GM10266 (cell line): Measurements from ENCODE around the gene PLB1.

Source experiments
- DNase-seq: peaks from one replicate; pipeline ENCODE4 v3.0.0; 2012; ENCODE audit errors: extremely low spot score
- TF ChIP-seq, protein P1 (sequence below): IDR thresholded peaks from 2 replicates; pipeline ENCODE4 v1.5.1; 2012; ENCODE audit warnings: mild to moderate bottlenecking, low read depth; ENCODE audit not compliant: control insufficient read depth, insufficient read depth; ENCODE audit errors: missing control alignments

The PLB1 gene

DNA sequence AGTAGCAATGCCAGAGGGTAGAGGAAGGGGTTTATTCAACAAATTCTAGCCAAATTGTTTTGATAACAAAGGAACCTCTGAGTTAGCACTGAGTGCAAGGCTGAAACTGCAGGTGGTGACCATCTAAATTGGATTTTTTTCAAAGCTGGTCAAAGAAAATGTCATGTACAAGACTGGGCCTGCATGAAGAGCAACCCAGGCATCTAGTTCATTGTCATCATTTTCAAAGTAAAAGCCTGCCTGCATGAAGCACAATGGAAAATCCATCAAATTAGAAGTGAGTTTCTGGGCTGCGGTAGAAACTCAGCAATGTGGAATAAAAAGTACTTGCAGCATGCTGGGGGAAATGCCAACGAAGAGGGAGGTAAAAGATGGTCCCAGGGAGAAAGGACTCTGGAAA, 175.0 kb downstream of the PLB1 start:
- TF ChIP-seq, protein P1, sequence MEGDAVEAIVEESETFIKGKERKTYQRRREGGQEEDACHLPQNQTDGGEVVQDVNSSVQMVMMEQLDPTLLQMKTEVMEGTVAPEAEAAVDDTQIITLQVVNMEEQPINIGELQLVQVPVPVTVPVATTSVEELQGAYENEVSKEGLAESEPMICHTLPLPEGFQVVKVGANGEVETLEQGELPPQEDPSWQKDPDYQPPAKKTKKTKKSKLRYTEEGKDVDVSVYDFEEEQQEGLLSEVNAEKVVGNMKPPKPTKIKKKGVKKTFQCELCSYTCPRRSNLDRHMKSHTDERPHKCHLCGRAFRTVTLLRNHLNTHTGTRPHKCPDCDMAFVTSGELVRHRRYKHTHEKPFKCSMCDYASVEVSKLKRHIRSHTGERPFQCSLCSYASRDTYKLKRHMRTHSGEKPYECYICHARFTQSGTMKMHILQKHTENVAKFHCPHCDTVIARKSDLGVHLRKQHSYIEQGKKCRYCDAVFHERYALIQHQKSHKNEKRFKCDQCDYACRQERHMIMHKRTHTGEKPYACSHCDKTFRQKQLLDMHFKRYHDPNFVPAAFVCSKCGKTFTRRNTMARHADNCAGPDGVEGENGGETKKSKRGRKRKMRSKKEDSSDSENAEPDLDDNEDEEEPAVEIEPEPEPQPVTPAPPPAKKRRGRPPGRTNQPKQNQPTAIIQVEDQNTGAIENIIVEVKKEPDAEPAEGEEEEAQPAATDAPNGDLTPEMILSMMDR = no peak
- no peak for DNase-seq

- no peak for DNase-seq
- TF ChIP-seq, protein P1 = no peak
Observed at GRCh38 chr2:28673338-28673737, 177.5 kb downstream of the PLB1 start.

DNA sequence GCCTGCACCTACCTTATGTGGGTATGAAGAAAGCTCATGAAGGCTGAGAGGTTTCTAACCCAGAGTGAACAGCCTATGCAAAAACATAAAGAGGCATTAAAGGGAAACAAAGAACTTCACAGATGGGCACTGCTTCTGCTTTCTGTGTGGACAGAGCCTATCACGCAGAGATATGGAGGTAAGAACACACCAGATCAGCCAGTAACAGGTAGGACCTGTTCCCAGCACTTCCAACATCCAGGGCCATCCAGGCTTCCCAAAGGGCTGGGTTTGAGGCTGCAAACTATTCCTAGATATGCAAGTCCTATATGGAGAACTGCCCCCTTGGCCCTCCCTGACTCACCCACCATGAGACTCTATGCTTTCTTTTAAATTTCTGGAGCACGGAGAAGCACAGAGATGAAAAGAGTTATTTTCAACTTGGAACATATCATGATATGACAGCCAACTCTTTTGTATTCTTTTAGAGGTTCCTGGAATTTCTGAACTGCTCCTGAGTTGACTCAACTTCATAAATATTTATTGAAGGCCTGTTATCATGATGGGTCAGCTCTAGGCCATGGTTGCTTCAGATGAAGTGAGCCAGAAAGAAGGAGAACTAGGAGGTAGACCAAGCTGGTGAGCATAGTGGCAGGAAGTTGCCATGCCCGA, 178.3 kb downstream of the PLB1 start:
- TF ChIP-seq, protein P1 = no peak

GRCh38 chr2:28674713-28675068, 178.8 kb downstream of the PLB1 start:
- DNase-seq = no peak
- TF ChIP-seq, protein P1 = no peak

More for the DNA sequence above, 178.3 kb downstream of the PLB1 start:
- no peak for DNase-seq

DNA sequence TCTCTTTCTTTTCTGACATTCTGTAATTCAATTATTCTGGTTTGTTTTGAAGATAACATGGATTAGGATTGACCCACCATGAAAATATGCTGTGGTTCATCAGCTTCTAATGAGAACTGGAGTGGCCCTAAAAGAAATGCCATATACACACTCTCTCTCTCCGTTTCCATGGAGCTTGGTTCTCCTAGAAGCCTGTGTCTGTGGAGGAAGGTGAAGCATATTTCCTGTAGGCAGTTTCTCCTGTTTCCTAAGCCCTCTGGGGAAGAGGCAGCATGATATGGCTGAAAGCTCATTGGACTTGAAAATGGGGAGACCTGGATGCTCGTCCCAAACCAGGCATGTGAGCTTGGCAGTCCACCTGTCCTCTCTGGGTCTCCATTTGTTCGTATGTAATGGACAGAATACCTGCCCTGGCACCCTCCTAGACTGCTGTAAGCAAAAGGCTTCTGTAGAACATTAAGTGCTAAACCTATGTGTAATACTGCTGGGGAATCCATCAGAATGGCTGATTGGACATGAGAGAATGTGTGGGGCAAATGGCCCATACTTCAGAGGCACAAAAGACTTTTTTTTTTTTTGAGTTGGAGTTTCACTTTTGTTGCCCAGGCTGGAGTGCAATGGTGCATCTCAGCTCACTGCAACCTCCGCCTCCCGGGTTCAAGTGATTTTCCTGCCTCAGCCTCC, 180.4 kb downstream of the PLB1 start:
- TF ChIP-seq, protein P1 = no peak
- DNase-seq = no peak

- DNase-seq = no peak
- TF ChIP-seq, protein P1 = no peak
Observed at GRCh38 chr2:28678175-28678855, 182.5 kb downstream of the PLB1 start.

- TF ChIP-seq, protein P1 = no peak
- DNase-seq = no peak
Observed at GRCh38 chr2:28678944-28679343, 183.1 kb downstream of the PLB1 start.
